Coronary artery (tissue), 2 donors: ENCODE data around the gene FNBP1L.

Source experiments
- DNase-seq: peaks from one replicate; pipeline ENCODE4 v3.0.0-alpha.2; 2017; ENCODE audit warnings: low spot score
- H3K27ac ChIP-seq, 2 donors: fragments of 200-600 bp; sonication (generic); one replicate each; pipeline ENCODE4 v1.5.1; 2016 to 2019
- H3K4me3 ChIP-seq: fragments of 200-600 bp; sonication (generic); 2 replicates; pipeline ENCODE4 v1.5.1; 2016; ENCODE audit warnings: mild to moderate bottlenecking, moderate library complexity
- CTCF ChIP-seq: fragments of 200-600 bp; sonication (generic); IDR thresholded peaks from one replicate; pipeline ENCODE4 v1.5.1; 2019; ENCODE audit warnings: antibody characterized with exemption

Gene FNBP1L

GRCh38 chr1:93554883-93555872 lies 107.3 kb downstream of the FNBP1L start:
- TF ChIP-seq CTCF: no peak
- DNase-seq: no peak
- H3K4me3 ChIP-seq: no peak overlapping the region
- H3K27ac ChIP-seq: no peak overlapping the region

DNA sequence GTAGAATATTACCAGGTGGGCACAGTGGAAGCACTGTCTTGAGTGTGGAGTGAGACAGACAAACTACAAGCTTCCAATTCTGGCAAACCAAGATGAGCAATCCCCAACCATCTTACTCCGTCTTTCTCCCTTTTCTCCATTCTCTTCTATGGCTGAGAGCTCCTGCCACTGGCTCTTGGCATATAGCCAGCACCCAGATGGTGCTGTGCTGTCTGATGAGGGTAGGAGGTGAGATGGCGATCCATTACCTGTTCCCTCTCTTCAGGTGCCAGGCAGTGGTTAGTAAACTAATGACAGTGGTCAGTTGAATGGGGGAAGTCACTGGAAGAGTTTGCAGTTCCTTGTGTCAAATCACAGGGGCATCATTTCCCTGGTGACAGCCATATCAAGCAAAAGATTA lies 108.4 kb downstream of the FNBP1L start:
- Histone ChIP-seq H3K27ac (no peak overlapping the region), H3K4me3 (no peak overlapping the region)
- TF ChIP-seq CTCF: no peak
- DNase-seq: no peak

- Histone ChIP-seq H3K4me3 (no peak overlapping the region), H3K27ac (no peak overlapping the region)
- no peak for DNase-seq
- TF ChIP-seq CTCF: no peak
Measured at GRCh38 chr1:93559045-93559444, 111.1 kb downstream of the FNBP1L start.

DNA sequence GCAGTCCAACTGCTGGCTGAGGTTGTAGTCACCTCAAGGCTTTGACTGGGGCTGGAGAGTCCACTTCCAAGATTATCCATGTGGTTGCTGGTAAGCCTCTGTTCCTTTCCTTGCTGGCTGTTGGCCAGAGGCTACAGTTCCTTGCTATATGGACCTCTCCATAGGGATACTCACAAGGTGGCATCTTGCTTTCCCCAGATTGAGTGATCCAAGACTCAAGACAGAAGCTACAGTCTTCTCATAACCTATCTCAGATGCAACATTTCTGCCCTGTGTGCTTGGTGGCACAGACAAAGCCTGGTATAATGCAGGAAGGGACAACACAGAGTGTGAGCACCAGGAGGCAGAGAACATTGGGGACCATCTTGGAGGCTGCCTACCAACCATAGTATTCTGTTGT lies 111.8 kb downstream of the FNBP1L start:
- H3K27ac ChIP-seq: no peak overlapping the region
- H3K4me3 ChIP-seq: no peak overlapping the region
- DNase-seq: no peak
- no peak for TF ChIP-seq CTCF

DNA sequence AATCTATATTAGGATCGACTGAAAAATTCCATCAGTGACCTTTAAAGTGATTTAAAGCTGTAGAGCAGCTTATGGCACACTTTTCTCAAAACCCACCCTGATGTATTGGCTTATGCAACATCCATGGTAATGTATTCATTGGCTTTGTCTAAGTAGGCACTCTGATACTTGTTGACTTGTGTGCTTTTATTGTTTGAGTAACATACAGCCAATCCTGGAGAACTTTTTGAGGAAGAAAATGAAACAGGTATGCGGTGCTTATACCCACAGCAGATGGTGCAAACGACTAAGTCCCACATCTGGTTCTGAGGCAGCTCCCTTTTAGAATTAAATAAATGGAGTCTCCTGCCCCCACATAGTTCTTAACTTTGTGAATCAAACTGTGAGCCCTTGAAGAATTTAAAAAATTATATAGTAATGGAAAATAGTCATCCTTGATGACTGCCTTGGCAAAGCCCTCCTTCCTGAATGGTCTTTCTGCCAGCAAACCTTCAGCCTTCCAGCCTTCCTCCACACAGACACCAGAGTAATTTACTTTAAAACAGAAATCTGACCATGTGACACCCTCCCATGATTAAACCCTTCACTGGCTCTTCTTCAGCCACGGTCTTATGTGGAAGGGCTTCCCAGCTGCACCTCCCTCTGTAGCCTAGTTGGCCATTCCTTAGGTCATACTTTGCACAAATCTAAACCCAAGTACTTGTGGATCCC lies 117.7 kb downstream of the FNBP1L start:
- no peak for TF ChIP-seq CTCF
- peak overlapping the region in 1 of 2 donors; percentile 54 for H3K27ac ChIP-seq
- H3K4me3 ChIP-seq: no peak overlapping the region

DNA sequence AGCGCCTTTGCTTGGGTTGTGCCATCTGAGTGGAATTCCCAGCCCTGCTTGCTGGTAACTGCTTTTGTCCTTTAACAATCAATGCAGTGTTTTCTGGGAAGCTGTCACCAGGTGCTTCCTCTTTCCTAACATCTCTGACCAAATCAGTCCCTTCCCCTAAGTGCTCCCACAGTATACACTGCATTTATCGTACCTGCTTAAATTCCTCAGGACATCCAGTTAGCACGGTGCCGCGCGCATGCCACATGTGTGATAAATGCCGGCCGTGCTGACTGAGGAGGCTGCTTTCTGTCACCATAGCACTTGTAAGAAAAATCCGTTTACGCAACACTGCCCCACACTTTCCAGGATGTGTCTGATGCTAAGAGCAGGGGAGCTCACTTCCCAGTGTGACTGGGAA lies 118.3 kb downstream of the FNBP1L start:
- H3K27ac ChIP-seq: peak overlapping the region in 1 of 2 donors; percentile 54
- no peak for TF ChIP-seq CTCF
- DNase-seq: no peak
- no peak overlapping the region for H3K4me3 ChIP-seq

More for the DNA sequence above, 117.7 kb downstream of the FNBP1L start:
- no peak for DNase-seq
